Stomach (tissue), 9 donors: Measurements from ENCODE around the gene P2RY13. TPM values are rescaled to one million over a fixed set of nuclear protein-coding genes. Genes with fewer than 3 reads are reported as not detected.

Source experiments
- DNase-seq, 2 donors: peaks; one replicate each; pipeline versions ENCODE4 v3.0.0 to v3.0.0-alpha.2; 2013 to 2019
- H3K27ac ChIP-seq, 5 donors: fragments of 200-600 bp in 4 of 5; sonication (generic) in 4 of 5; one replicate each; pipeline ENCODE4 v1.5.1; 2013 to 2019; ENCODE audit warnings: mild to moderate bottlenecking in 1 of 5, moderate library complexity in 1 of 5
- H3K27me3 ChIP-seq, 3 donors: fragments of 200-600 bp; sonication (generic); one replicate each; pipeline ENCODE4 v1.5.1; 2017 to 2019; ENCODE audit warnings: mixed run types in 1 of 3
- H3K36me3 ChIP-seq, 4 donors: fragments of 200-600 bp; sonication (generic); 1 replicate in 3 of 4; 2 replicates in 1 of 4; pipeline ENCODE4 v1.5.1; 2016 to 2019
- H3K4me1 ChIP-seq, 4 donors: fragments of 200-600 bp; sonication (generic); one replicate each; pipeline ENCODE4 v1.5.1; 2016 to 2019
- H3K4me3 ChIP-seq, 4 donors: fragments of 200-600 bp; sonication (generic) in 3 of 4; one replicate each; pipeline ENCODE4 v1.5.1; 2016 to 2019; ENCODE audit warnings: mild to moderate bottlenecking in 1 of 4
- H3K9me3 ChIP-seq, 4 donors: fragments of 200-600 bp; sonication (generic); one replicate each; pipeline ENCODE4 v1.5.1; 2016 to 2019
- EP300 ChIP-seq: sonication (generic); formaldehyde crosslinking; IDR thresholded peaks from one replicate; pipeline ENCODE4 v1.6.1; 2017; ENCODE audit warnings: antibody characterized with exemption
- POLR2A ChIP-seq, 4 donors: fragments of 450-650 bp; IDR thresholded peaks; one replicate each; pipeline ENCODE4 v1.6.1; 2016; ENCODE audit warnings: antibody characterized with exemption in 4 of 4, control low read depth in 2 of 4, mild to moderate bottlenecking in 1 of 4, moderate library complexity in 1 of 4
- POLR2AphosphoS5 ChIP-seq, 3 donors: sonication (generic); formaldehyde crosslinking; IDR thresholded peaks; one replicate each; pipeline ENCODE4 v1.6.1; 2016; ENCODE audit warnings: antibody characterized with exemption in 3 of 3
- WGBS, 5 donors: extraction: QIAGEN DNeasy Blood & Tissue Kit in 3 of 5; methylation state at CpG; one replicate each; pipeline versions ENCODE4 v1.1.5 to v1.1.7; 2013 to 2018; 5-methylcytosine and 5-hydroxymethylcytosine counted together
- intact Hi-C: fragments of 100-400 bp; cut with DNase I; formaldehyde crosslinking; loops from one replicate; pipeline ENCODE4 v1.15.1; 2023; ENCODE audit warnings: low total_unique reads
- polyA plus RNA-seq, 3 donors: library from polyadenylated mRNA; stranded (reverse); fragments of 200-250 nt; gene quantifications; one replicate each; pipeline ENCODE4 v1.2.3, GENCODE V29; 2013
- total RNA-seq, 5 donors: library from RNA; depleted of rRNA; stranded (reverse); fragments of >200 nt; gene quantifications; one replicate each; pipeline versions ENCODE4 v1.1.0 to v1.2.3, GENCODE V29; 2014 to 2016
- TF ChIP-seq, protein P1 (sequence below), 7 experiments: fragments of 450-650 bp in 4 of 7; fragments of 200-600 bp in 3 of 7; sonication (generic) in 3 of 7; IDR thresholded peaks; one replicate each; pipeline ENCODE4 v1.5.1; 2016 to 2019; ENCODE audit warnings: antibody characterized with exemption in 7 of 7, control low read depth in 2 of 7, mild to moderate bottlenecking in 1 of 7
- donor health status: healthy with polysubstance abuse.
- donor health status: Bipolar disorder and iron deficiency.
- donor health status: healthy.

P2RY13 gene
- total and polyA plus RNA-seq, 8 donors: 0.38 to 1.9 (median 0.88) TPM; not detected in 2

DNA sequence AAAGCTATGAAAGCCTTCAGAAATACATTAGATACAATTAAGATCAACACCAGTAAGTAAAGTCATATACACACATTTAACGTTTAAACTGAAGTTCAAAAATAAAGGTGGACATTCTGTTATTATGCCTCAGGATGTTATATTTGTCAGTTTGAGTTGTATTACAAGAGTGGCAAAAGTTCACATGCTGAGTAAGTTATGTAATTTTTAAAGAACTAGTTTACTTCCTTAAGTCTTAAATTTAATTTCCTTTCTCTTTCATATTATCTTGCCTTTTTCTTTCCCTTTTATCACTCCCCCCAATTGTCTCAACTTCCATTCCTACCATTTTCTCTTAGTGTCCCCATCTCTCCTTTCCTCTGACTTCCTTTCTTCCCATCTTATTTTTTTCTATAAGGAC lies 7.8 kb downstream of the P2RY13 start:
- H3K4me1 ChIP-seq: no peaks in the 10 kb centered on the region
- intact Hi-C loops: no loop called here
- no peak overlapping the region for H3K4me3 ChIP-seq
- TF ChIP-seq EP300: no peak
- TF ChIP-seq, protein P1, sequence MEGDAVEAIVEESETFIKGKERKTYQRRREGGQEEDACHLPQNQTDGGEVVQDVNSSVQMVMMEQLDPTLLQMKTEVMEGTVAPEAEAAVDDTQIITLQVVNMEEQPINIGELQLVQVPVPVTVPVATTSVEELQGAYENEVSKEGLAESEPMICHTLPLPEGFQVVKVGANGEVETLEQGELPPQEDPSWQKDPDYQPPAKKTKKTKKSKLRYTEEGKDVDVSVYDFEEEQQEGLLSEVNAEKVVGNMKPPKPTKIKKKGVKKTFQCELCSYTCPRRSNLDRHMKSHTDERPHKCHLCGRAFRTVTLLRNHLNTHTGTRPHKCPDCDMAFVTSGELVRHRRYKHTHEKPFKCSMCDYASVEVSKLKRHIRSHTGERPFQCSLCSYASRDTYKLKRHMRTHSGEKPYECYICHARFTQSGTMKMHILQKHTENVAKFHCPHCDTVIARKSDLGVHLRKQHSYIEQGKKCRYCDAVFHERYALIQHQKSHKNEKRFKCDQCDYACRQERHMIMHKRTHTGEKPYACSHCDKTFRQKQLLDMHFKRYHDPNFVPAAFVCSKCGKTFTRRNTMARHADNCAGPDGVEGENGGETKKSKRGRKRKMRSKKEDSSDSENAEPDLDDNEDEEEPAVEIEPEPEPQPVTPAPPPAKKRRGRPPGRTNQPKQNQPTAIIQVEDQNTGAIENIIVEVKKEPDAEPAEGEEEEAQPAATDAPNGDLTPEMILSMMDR (IDR thresholded peaks at IDR 0.05): no peak
- no peak for TF ChIP-seq POLR2AphosphoS5 (IDR thresholded peaks at IDR 0.05)
- no peak for TF ChIP-seq POLR2A (IDR thresholded peaks at IDR 0.05)
- H3K27me3 ChIP-seq: no peaks in the 10 kb centered on the region
- H3K27ac ChIP-seq: no peak overlapping the region
- WGBS, 5 donors: 51 to 62% (median 55%) methylated on average over 1 of the region's 1 CpG
- no peak for DNase-seq
- no peaks in the 10 kb centered on the region for H3K36me3 ChIP-seq
- H3K9me3 ChIP-seq: no peaks in the 10 kb centered on the region

DNA sequence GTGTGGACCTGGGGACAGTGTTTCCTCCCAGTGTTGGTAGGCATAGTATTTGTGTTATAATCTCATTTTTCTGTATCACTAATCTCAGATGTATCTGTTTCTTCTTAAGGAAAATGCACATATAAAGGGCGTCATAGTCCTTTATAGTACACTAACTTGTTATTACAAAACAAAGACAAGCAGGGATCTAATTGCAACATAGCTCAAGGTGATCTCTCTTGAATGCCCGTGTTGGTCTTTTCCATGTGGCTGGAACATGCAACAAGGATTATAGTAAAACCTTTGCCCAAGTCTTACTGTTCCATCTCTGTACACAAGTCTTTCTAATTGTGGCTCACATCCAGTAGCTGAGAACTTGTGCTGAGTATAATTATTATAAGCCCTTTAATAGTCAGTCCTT lies 9.2 kb downstream of the P2RY13 start:
- no peaks in the 10 kb centered on the region for H3K27me3 ChIP-seq
- no peak overlapping the region for H3K4me3 ChIP-seq
- TF ChIP-seq POLR2AphosphoS5 (IDR thresholded peaks at IDR 0.05) (no peak), POLR2A (IDR thresholded peaks at IDR 0.05) (no peak), EP300 (no peak)
- TF ChIP-seq, protein P1 (IDR thresholded peaks at IDR 0.05): no peak
- no peaks in the 10 kb centered on the region for H3K9me3 ChIP-seq
- intact Hi-C loops: no loop called here
- no peaks in the 10 kb centered on the region for H3K4me1 ChIP-seq
- DNase-seq: no peak
- no peaks in the 10 kb centered on the region for H3K36me3 ChIP-seq
- no peak overlapping the region for H3K27ac ChIP-seq
- 84 to 91% (median 90%) methylated on average over 2 of the region's 2 CpGs for WGBS, 5 donors

DNA sequence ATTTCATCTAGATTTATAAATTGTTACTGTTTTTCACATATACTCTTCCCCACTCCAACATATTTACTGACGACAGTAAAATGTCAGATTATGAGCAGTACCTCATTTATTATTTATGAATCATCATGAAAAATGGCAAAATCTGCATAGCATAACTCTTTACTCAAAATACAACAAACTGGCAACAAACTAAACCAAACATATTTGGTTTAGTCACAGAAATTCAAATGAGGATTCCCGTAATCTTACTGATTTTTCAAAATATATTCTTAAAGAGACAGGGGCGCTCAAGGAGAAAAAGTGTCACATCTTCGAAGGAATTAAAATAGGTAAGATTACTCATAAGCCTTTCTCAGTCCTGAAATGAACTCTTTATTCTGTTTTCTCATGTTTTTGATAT lies 9.7 kb downstream of the P2RY13 start:
- no peak for TF ChIP-seq EP300
- TF ChIP-seq, protein P1 (IDR thresholded peaks at IDR 0.05): no peak
- TF ChIP-seq POLR2AphosphoS5 (IDR thresholded peaks at IDR 0.05): no peak
- no peak for TF ChIP-seq POLR2A (IDR thresholded peaks at IDR 0.05)
- Histone ChIP-seq H3K4me3 (no peak overlapping the region), H3K27ac (no peak overlapping the region), H3K36me3 (no peaks in the 10 kb centered on the region), H3K27me3 (no peaks in the 10 kb centered on the region), H3K9me3 (no peaks in the 10 kb centered on the region), H3K4me1 (no peaks in the 10 kb centered on the region)
- 81 to 92% (median 88%) methylated on average over 4 of the region's 4 CpGs for WGBS, 5 donors
- intact Hi-C loops: no loop called here
- no peak for DNase-seq

DNA sequence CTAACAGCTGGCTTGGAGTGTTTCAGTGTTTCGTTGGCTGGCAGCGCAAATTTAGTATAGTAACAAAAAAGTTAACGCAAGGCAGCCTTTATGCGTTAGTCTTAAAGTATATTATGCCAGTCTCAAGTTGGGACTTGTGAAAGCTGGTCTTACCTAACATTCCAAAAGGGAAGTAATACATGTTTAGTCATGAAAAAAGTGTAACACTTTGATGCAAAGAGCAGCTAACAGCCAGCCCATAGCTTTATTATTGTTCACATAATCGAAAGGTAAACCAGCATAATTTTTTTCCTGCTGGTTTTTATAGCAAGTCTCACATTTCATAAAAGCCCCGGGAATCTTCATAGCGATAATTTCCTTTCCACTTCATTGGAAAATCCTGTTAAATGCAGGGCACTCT lies 10.4 kb downstream of the P2RY13 start:
- H3K4me3 ChIP-seq: no peak overlapping the region
- intact Hi-C loops: no loop called here
- H3K27me3 ChIP-seq: no peaks in the 10 kb centered on the region
- peak in 1 of 2 donors; percentile 5 for DNase-seq
- no peaks in the 10 kb centered on the region for H3K9me3 ChIP-seq
- H3K4me1 ChIP-seq: no peaks in the 10 kb centered on the region
- no peak for TF ChIP-seq POLR2A (IDR thresholded peaks at IDR 0.05)
- TF ChIP-seq, protein P1 (IDR thresholded peaks at IDR 0.05): no peak
- no peak for TF ChIP-seq EP300
- TF ChIP-seq POLR2AphosphoS5 (IDR thresholded peaks at IDR 0.05): no peak
- H3K36me3 ChIP-seq: no peaks in the 10 kb centered on the region
- WGBS, 5 donors: 83 to 91% (median 90%) methylated on average over 7 of the region's 7 CpGs
- no peak overlapping the region for H3K27ac ChIP-seq
